ENCODE measurements around the gene RAE1. TPM values are rescaled to one million over a fixed set of nuclear protein-coding genes. Genes with fewer than 3 reads are reported as not detected.

RAE1 gene
- total and polyA plus RNA-seq, 4 experiments from 2014 or later: 30.9 to 43.9 (median 32.8) TPM

DNA sequence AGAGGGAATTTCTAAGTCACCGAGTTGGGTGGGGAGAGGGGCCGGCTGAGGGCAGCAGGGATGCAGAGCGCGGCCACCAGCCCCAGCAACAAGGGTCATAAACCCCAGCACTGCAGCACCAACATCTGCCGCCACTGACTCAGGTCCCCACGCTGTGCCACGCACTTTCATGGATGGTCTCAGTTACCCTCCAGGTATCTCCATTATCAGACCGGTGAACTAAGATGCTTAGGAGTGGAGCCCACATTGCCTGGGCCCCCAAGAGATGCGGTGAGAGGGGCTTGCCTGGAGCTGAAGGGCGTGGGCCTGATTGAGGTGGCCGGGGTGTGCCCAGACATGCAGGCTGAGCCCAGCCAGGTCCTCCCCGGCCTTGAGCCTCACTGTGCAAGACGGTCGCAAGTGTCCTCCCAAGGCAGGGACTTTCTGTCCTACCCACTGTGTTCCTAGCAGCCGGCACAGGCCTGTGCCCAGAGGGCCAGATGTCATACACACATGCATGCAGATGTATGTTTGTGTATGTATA is 59.4 kb downstream of the RAE1 start:
- Mint-ChIP-seq H3K4me3 (no peak overlapping the region), H3K27me3 (no peaks in the 10 kb centered on the region), H3K36me3 (peaks cover 11 to 46% of the 10 kb centered on the region in 2 donors), H3K4me1 (peaks cover 8 to 22% (median 15%) of the 10 kb centered on the region in 4 donors), H3K9me3 (peaks cover 0 to 6% (median 0%) of the 10 kb centered on the region in 8 donors), H3K27ac (peak overlapping the region in 4 of 7 donors; percentile 20 to 86 (median 36))
- POLR2A ChIA-PET (ENCODE audit: partially characterized antibody): interaction anchor here (0.6 to 5.4 kb wide), 4 partner anchors 8 to 20 kb away, joined by 3 to 26 read pairs (median 7); partner anchors contain the start of gene RBM38
- no peaks in the 10 kb centered on the region for H3K9me3 ChIP-seq (ENCODE audit: control insufficient read depth in 1 of 2, low read length in 2 of 2)
- H3K27me3 ChIP-seq (ENCODE audit: insufficient read depth, low read length): no peaks in the 10 kb centered on the region
- no peak overlapping the region for H3K27ac ChIP-seq (ENCODE audit: low read depth, low read length)
- CTCF ChIA-PET (ENCODE audit: partially characterized antibody): no interaction called here
- H3K36me3 ChIP-seq (ENCODE audit: insufficient read depth, low read length): peaks cover 44% of the 10 kb centered on the region
- intact Hi-C loops (cut with micrococcal nuclease): no loop called here
- no peak overlapping the region for H3K4me3 ChIP-seq (ENCODE audit: low read length in 2 of 2)
- peaks cover 19% of the 10 kb centered on the region for H3K4me1 ChIP-seq (ENCODE audit: insufficient read depth, low read length)
- peak in 1 of 5 donors; percentile 33 for DNase-seq

DNA sequence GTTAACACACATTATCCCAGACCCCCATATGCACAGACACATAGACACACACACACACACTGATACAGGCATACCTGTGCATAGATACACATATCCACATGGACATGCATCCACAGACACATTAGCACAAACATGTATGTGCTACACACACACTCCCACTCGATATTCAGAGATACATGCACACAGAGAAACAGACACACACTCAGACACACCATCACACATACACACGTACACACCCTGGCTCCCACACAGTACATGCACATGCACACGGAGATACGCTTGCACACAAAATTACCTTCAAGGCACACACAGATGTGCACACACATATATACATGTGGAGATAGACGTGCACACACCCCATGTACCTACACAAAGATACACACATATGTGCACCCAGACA is 59.9 kb downstream of the RAE1 start:
- DNase-seq: no peak
- H3K27ac Mint-ChIP-seq: peak overlapping the region in 6 of 7 donors; percentile 20 to 86 (median 47)
- Histone ChIP-seq H3K9me3 (ENCODE audit: control insufficient read depth in 1 of 2, low read length in 2 of 2) (no peaks in the 10 kb centered on the region), H3K27ac (ENCODE audit: low read depth, low read length) (no peak overlapping the region), H3K36me3 (ENCODE audit: insufficient read depth, low read length) (peaks cover 39% of the 10 kb centered on the region), H3K27me3 (ENCODE audit: insufficient read depth, low read length) (no peaks in the 10 kb centered on the region), H3K4me1 (ENCODE audit: insufficient read depth, low read length) (peaks cover 17% of the 10 kb centered on the region), H3K4me3 (ENCODE audit: low read length in 2 of 2) (no peak overlapping the region)
- H3K4me3 Mint-ChIP-seq: peak overlapping the region in 2 of 8 donors; percentile 5 to 17
- POLR2A ChIA-PET (ENCODE audit: partially characterized antibody): interaction anchor here (1.0 to 5.4 kb wide), 3 partner anchors 8 to 12 kb away, joined by 3 to 26 read pairs (median 3); no protein-coding TSS in a partner anchor
- peaks cover 0 to 6% (median 0%) of the 10 kb centered on the region in 8 donors for H3K9me3 Mint-ChIP-seq
- H3K4me1 Mint-ChIP-seq: peaks cover 9 to 24% (median 15%) of the 10 kb centered on the region in 4 donors
- intact Hi-C loops (cut with micrococcal nuclease): no loop called here
- no peaks in the 10 kb centered on the region for H3K27me3 Mint-ChIP-seq
- CTCF ChIA-PET (ENCODE audit: partially characterized antibody): no interaction called here
- H3K36me3 Mint-ChIP-seq: peaks cover 11 to 46% of the 10 kb centered on the region in 2 donors

- no peaks in the 10 kb centered on the region for H3K9me3 ChIP-seq (ENCODE audit: control insufficient read depth in 1 of 2, low read length in 2 of 2)
- peaks cover 33% of the 10 kb centered on the region for H3K36me3 ChIP-seq (ENCODE audit: insufficient read depth, low read length)
- Mint-ChIP-seq H3K36me3 (peaks cover 11 to 39% of the 10 kb centered on the region in 2 donors), H3K27me3 (no peaks in the 10 kb centered on the region), H3K27ac (peak overlapping the region in 5 of 7 donors; percentile 43 to 86 (median 65)), H3K4me1 (peaks cover 9 to 27% (median 16%) of the 10 kb centered on the region in 4 donors), H3K9me3 (peaks cover 0 to 6% (median 0%) of the 10 kb centered on the region in 8 donors), H3K4me3 (no peak overlapping the region)
- ChIA-PET CTCF (ENCODE audit: partially characterized antibody) (no interaction called here), POLR2A (ENCODE audit: partially characterized antibody) (interaction anchor here (1.2 to 3.1 kb wide), 5 partner anchors 8 to 22 kb away, joined by 3 to 22 read pairs (median 4); no protein-coding TSS in a partner anchor)
- intact Hi-C loops (cut with micrococcal nuclease): no loop called here
- H3K27ac ChIP-seq (ENCODE audit: low read depth, low read length): no peak overlapping the region
- H3K4me3 ChIP-seq (ENCODE audit: low read length in 2 of 2): no peak overlapping the region
- H3K4me1 ChIP-seq (ENCODE audit: insufficient read depth, low read length): peaks cover 17% of the 10 kb centered on the region
- H3K27me3 ChIP-seq (ENCODE audit: insufficient read depth, low read length): no peaks in the 10 kb centered on the region
- no peak for DNase-seq
Measured at GRCh38 chr20:57411406-57412283, 60.6 kb downstream of the RAE1 start.

DNA sequence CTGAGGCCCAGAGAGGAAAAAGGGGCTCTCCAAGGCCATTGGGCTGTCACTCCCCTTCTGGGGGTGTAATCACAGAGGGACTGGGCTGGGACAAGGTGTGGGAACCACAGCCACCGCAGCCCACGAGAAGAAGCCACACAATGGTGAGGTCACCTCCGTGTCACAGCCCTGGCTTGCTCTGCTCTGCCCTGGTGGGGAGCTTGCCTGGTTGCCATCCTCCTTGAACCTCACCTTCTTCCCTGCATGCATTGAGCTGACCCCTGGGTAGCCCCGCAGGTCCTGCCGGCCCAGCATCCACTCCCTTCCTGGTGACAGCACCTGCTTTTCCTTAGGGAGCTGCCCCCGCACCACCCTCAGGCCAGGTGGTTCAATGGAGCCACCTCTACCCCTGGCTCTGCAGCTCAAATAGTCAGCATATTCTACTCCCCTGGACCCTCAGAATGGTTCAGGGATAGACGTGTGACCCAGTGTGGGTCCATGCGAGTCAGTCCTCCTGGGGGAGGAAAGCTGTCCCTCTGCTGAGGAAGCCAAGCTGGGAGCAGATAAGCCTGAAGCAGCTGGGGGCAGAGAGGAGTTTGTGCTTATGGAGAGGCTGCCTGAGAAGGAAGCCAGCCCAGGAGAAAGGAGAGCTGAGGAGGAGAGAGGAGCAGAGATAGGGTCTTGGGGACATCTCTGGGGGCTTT is 61.4 kb downstream of the RAE1 start:
- intact Hi-C loops (cut with micrococcal nuclease): no loop called here
- H3K27me3 Mint-ChIP-seq: no peaks in the 10 kb centered on the region
- Histone ChIP-seq H3K4me3 (ENCODE audit: low read length in 2 of 2) (no peak overlapping the region), H3K27me3 (ENCODE audit: insufficient read depth, low read length) (no peaks in the 10 kb centered on the region), H3K4me1 (ENCODE audit: insufficient read depth, low read length) (peaks cover 17% of the 10 kb centered on the region), H3K9me3 (ENCODE audit: control insufficient read depth in 1 of 2, low read length in 2 of 2) (no peaks in the 10 kb centered on the region), H3K27ac (ENCODE audit: low read depth, low read length) (no peak overlapping the region), H3K36me3 (ENCODE audit: insufficient read depth, low read length) (peaks cover 26% of the 10 kb centered on the region)
- peaks cover 0 to 6% (median 0%) of the 10 kb centered on the region in 8 donors for H3K9me3 Mint-ChIP-seq
- peaks cover 10 to 31% of the 10 kb centered on the region in 2 donors for H3K36me3 Mint-ChIP-seq
- no peak for DNase-seq
- peak overlapping the region in 3 of 7 donors; percentile 46 to 73 (median 65) for H3K27ac Mint-ChIP-seq
- ChIA-PET POLR2A (ENCODE audit: partially characterized antibody) (interaction anchor here (0.8 to 3.1 kb wide), 8 partner anchors 9 to 23 kb away, joined by 3 to 22 read pairs (median 4); no protein-coding TSS in a partner anchor), CTCF (ENCODE audit: partially characterized antibody) (interaction anchor here (0.6 to 1.6 kb wide), 6 partner anchors 14 to 28 kb away, joined by 3 to 6 read pairs (median 4); no protein-coding TSS in a partner anchor)
- no peak overlapping the region for H3K4me3 Mint-ChIP-seq
- H3K4me1 Mint-ChIP-seq: peaks cover 9 to 21% (median 16%) of the 10 kb centered on the region in 4 donors

GRCh38 chr20:57413986-57414385 is 62.9 kb downstream of the RAE1 start:
- Mint-ChIP-seq H3K9me3 (peaks cover 0 to 4% (median 0%) of the 10 kb centered on the region in 8 donors), H3K4me1 (peaks cover 10 to 22% (median 14%) of the 10 kb centered on the region in 4 donors), H3K4me3 (no peak overlapping the region), H3K27ac (peak overlapping the region in 1 of 7 donors; percentile 65), H3K27me3 (no peaks in the 10 kb centered on the region), H3K36me3 (peaks cover 0 to 16% of the 10 kb centered on the region in 2 donors)
- H3K9me3 ChIP-seq (ENCODE audit: control insufficient read depth in 1 of 2, low read length in 2 of 2): no peaks in the 10 kb centered on the region
- no peak for DNase-seq
- no peaks in the 10 kb centered on the region for H3K27me3 ChIP-seq (ENCODE audit: insufficient read depth, low read length)
- intact Hi-C loops (cut with micrococcal nuclease): no loop called here
- peaks cover 20% of the 10 kb centered on the region for H3K4me1 ChIP-seq (ENCODE audit: insufficient read depth, low read length)
- H3K4me3 ChIP-seq (ENCODE audit: low read length in 2 of 2): no peak overlapping the region
- POLR2A ChIA-PET (ENCODE audit: partially characterized antibody): interaction anchor here (1.4 to 3.1 kb wide), 4 partner anchors 12 to 19 kb away, joined by 3 to 22 read pairs (median 6); no protein-coding TSS in a partner anchor
- CTCF ChIA-PET (ENCODE audit: partially characterized antibody): interaction anchor here (1.2 to 1.6 kb wide), 4 partner anchors 19 to 29 kb away, joined by 3 to 6 read pairs (median 5); no protein-coding TSS in a partner anchor
- H3K27ac ChIP-seq (ENCODE audit: low read depth, low read length): no peak overlapping the region
- peaks cover 12% of the 10 kb centered on the region for H3K36me3 ChIP-seq (ENCODE audit: insufficient read depth, low read length)

DNA sequence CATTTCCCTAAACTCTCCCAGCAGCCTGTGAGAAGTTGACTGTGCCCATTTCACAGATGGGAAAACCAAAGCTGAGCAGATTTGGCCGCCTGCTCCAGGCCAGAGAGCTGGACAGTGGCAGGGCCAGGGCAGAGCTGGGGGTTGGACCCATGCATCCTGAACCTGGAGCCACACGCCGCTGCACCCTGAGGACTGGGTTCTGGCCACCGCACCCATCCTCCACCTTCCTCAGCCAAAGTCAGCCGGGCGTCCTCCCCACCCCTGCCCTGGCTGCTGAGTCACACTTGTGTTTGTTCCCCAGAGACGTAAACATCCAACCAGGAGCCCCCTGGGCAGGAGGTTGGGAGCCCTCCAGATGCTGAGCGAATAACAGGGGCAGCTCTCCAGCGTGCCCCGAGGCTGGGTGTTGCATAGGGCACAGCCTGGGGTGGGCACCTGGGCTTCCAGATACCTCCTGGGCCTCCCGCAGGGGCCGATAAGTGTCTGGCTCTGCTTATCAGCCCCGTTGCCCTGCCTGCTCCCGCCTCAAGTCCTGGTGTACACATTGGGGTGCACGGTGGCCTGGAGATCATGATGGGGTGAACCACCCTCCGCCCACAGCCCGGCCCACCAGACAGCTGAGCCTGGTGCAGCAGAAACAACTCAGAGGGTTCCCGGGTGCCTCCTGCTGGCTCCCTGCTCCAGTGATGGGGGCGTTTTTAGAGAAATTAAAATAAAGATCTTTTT is 64.0 kb downstream of the RAE1 start:
- CTCF ChIA-PET (ENCODE audit: partially characterized antibody): no interaction called here
- Histone ChIP-seq H3K4me3 (ENCODE audit: low read length in 2 of 2) (no peak overlapping the region), H3K9me3 (ENCODE audit: control insufficient read depth in 1 of 2, low read length in 2 of 2) (no peaks in the 10 kb centered on the region), H3K27ac (ENCODE audit: low read depth, low read length) (no peak overlapping the region), H3K4me1 (ENCODE audit: insufficient read depth, low read length) (peaks cover 20% of the 10 kb centered on the region), H3K27me3 (ENCODE audit: insufficient read depth, low read length) (no peaks in the 10 kb centered on the region), H3K36me3 (ENCODE audit: insufficient read depth, low read length) (peaks cover 3% of the 10 kb centered on the region)
- peaks cover 0 to 8% of the 10 kb centered on the region in 2 donors for H3K36me3 Mint-ChIP-seq
- DNase-seq: no peak
- peak overlapping the region in 1 of 7 donors; percentile 50 for H3K27ac Mint-ChIP-seq
- POLR2A ChIA-PET (ENCODE audit: partially characterized antibody): interaction anchor here (1.4 to 4.5 kb wide), 2 partner anchors 15 to 22 kb away, joined by 3 to 17 read pairs; partner anchors contain the start of gene RBM38
- H3K27me3 Mint-ChIP-seq: no peaks in the 10 kb centered on the region
- H3K4me3 Mint-ChIP-seq: no peak overlapping the region
- peaks cover 0 to 4% (median 0%) of the 10 kb centered on the region in 8 donors for H3K9me3 Mint-ChIP-seq
- H3K4me1 Mint-ChIP-seq: peaks cover 10 to 19% (median 14%) of the 10 kb centered on the region in 4 donors
- intact Hi-C loops (cut with micrococcal nuclease): no loop called here

Data from CD4-positive, alpha-beta memory T cell (primary cell).